Left ventricle myocardium inferior (tissue), 1 donor: ENCODE measurements around the gene HSPD1. TPM values are rescaled to one million over a fixed set of nuclear protein-coding genes. Genes with fewer than 3 reads are reported as not detected.
A peak's percentile ranks its signal among the peaks of the same experiment; 100 is the strongest.

Experiments
- DNase-seq: peaks from one replicate; pipeline ENCODE4 v3.0.0-alpha.2; 2020
- H3K27ac ChIP-seq: fragments of 200-600 bp; replicated peaks from 2 replicates; pipeline ENCODE4 v1.8.0; 2021
- H3K27me3 ChIP-seq: fragments of 200-600 bp; 2 replicates; pipeline ENCODE4 v1.8.0; 2021; ENCODE audit warnings: low read depth
- H3K36me3 ChIP-seq: fragments of 200-600 bp; 2 replicates; pipeline ENCODE4 v1.8.0; 2021
- H3K4me1 ChIP-seq: fragments of 200-600 bp; 2 replicates; pipeline ENCODE4 v1.8.0; 2021
- H3K4me3 ChIP-seq: fragments of 200-600 bp; 2 replicates; pipeline ENCODE4 v1.8.0; 2021; ENCODE audit warnings: mild to moderate bottlenecking, moderate library complexity
- H3K9me3 ChIP-seq: fragments of 200-600 bp; replicated peaks from 2 replicates; pipeline ENCODE4 v1.8.0; 2021
- CTCF ChIP-seq: fragments of 200-600 bp; IDR thresholded peaks from 2 replicates; pipeline ENCODE4 v1.8.0; 2021; ENCODE audit warnings: antibody characterized with exemption, mild to moderate bottlenecking, borderline replicate concordance
- intact Hi-C: fragments of 100-400 bp; cut with micrococcal nuclease; formaldehyde crosslinking; loops from one replicate; pipeline ENCODE4 v1.11.0; 2022
- total RNA-seq: library from RNA; stranded (reverse); fragmentation: NEBNext Ultra II Directional; extraction: Animal tissue kit (Norgen Biotek cat#: 25700); gene quantifications from one replicate; pipeline ENCODE4 v1.2.1, GENCODE V29; 2021
- donor health status: DM: no; HTN: yes; CAD: no; lungs with severe emphysema.

The HSPD1 gene
- total RNA-seq, 1 donor from 2014 or later: 143 TPM

GRCh38 chr2:197514754-197515153 is 15.1 kb upstream of the HSPD1 start:
- TF ChIP-seq CTCF: no peak
- intact Hi-C loops: no loop called here
- peak overlapping the region; percentile 97 for H3K27ac ChIP-seq
- H3K27me3 ChIP-seq: no peaks in the 10 kb centered on the region
- peak overlapping the region; percentile 95 for H3K4me3 ChIP-seq
- H3K36me3 ChIP-seq: no peaks in the 10 kb centered on the region
- no peaks in the 10 kb centered on the region for H3K9me3 ChIP-seq
- no peak for DNase-seq
- peaks cover 48% of the 10 kb centered on the region for H3K4me1 ChIP-seq

- Histone ChIP-seq H3K27ac (no peak overlapping the region), H3K9me3 (no peaks in the 10 kb centered on the region), H3K4me3 (no peak overlapping the region), H3K27me3 (no peaks in the 10 kb centered on the region), H3K36me3 (no peaks in the 10 kb centered on the region), H3K4me1 (peaks cover 40% of the 10 kb centered on the region)
- no peak for TF ChIP-seq CTCF
- no peak for DNase-seq
- intact Hi-C loops: no loop called here
Measured at GRCh38 chr2:197513915-197514314, 14.3 kb upstream of the HSPD1 start.

GRCh38 chr2:197506658-197507057 is 7.0 kb upstream of the HSPD1 start:
- Histone ChIP-seq H3K9me3 (no peaks in the 10 kb centered on the region), H3K27me3 (no peaks in the 10 kb centered on the region), H3K36me3 (peaks cover 36% of the 10 kb centered on the region), H3K4me1 (peaks cover 13% of the 10 kb centered on the region), H3K27ac (no peak overlapping the region), H3K4me3 (no peak overlapping the region)
- TF ChIP-seq CTCF: no peak
- DNase-seq: no peak
- intact Hi-C loops: no loop called here

- peaks cover 39% of the 10 kb centered on the region for H3K36me3 ChIP-seq
- intact Hi-C loops: no loop called here
Measured at GRCh38 chr2:197504512-197504911, 4.9 kb upstream of the HSPD1 start.

GRCh38 chr2:197504000-197504399 is 4.4 kb upstream of the HSPD1 start:
- intact Hi-C loops: no loop called here
- H3K36me3 ChIP-seq: peaks cover 39% of the 10 kb centered on the region
- H3K27ac ChIP-seq: no peak overlapping the region
- H3K4me3 ChIP-seq: no peak overlapping the region
- peaks cover 34% of the 10 kb centered on the region for H3K4me1 ChIP-seq
- no peak for DNase-seq
- no peak for TF ChIP-seq CTCF
- H3K9me3 ChIP-seq: no peaks in the 10 kb centered on the region
- H3K27me3 ChIP-seq: no peaks in the 10 kb centered on the region

More at GRCh38 chr2:197504512-197504911, 4.9 kb upstream of the HSPD1 start:
- Histone ChIP-seq H3K4me1 (peaks cover 29% of the 10 kb centered on the region), H3K9me3 (no peaks in the 10 kb centered on the region), H3K27ac (no peak overlapping the region), H3K4me3 (no peak overlapping the region), H3K27me3 (no peaks in the 10 kb centered on the region)
- no peak for DNase-seq
- TF ChIP-seq CTCF: no peak

GRCh38 chr2:197502685-197503084 is 3.0 kb upstream of the HSPD1 start:
- peak overlapping the region; percentile 13 for H3K27ac ChIP-seq
- H3K27me3 ChIP-seq: no peaks in the 10 kb centered on the region
- H3K4me3 ChIP-seq: peak overlapping the region; percentile 91
- H3K36me3 ChIP-seq: peaks cover 42% of the 10 kb centered on the region
- no peaks in the 10 kb centered on the region for H3K9me3 ChIP-seq
- no peak for TF ChIP-seq CTCF
- intact Hi-C loops: no loop called here
- no peak for DNase-seq
- peaks cover 47% of the 10 kb centered on the region for H3K4me1 ChIP-seq
